MM.1S (cell line): Measurements from ENCODE around the gene TP53AIP1.
"Not testable (repeated sequence)": the region's sequence is repeated elsewhere in the genome, so short reads cannot be mapped to it uniquely, and the experiment has no call there.

Experiments used
- DNase-seq: peaks from one replicate; pipeline ENCODE4 v3.0.0-alpha.2; 2015
- H2AFZ ChIP-seq: fragments of 300-600 bp; sonication (generic); 2 replicates; pipeline ENCODE4 v1.6.0; 2016; ENCODE audit warnings: antibody characterized with exemption, low read length
- H3F3A ChIP-seq: fragments of 300-600 bp; sonication (generic); 2 replicates; pipeline ENCODE4 v1.6.1; 2016; ENCODE audit warnings: mild to moderate bottlenecking, antibody characterized with exemption, low read length, moderate library complexity, mixed read lengths; ENCODE audit not compliant: insufficient read depth
- H3K27ac ChIP-seq: fragments of 300-600 bp; sonication (generic); 2 replicates; pipeline ENCODE4 v1.5.1; 2016; ENCODE audit warnings: mild to moderate bottlenecking, low read length
- H3K27me3 ChIP-seq: fragments of 300-600 bp; sonication (generic); replicated peaks from 2 replicates; pipeline ENCODE4 v1.6.0; 2016; ENCODE audit warnings: low read length; ENCODE audit not compliant: insufficient read depth
- H3K36me3 ChIP-seq: fragments of 300-600 bp; sonication (generic); replicated peaks from 2 replicates; pipeline ENCODE4 v1.6.1; 2016; ENCODE audit warnings: mild to moderate bottlenecking, low read length, mixed read lengths; ENCODE audit not compliant: insufficient read depth
- H3K4me1 ChIP-seq: fragments of 300-600 bp; sonication (generic); 2 replicates; pipeline ENCODE4 v1.6.1; 2016; ENCODE audit warnings: low read length, mixed read lengths
- H3K4me2 ChIP-seq: fragments of 300-600 bp; sonication (generic); 2 replicates; pipeline ENCODE4 v1.6.0; 2016; ENCODE audit warnings: low read depth, low read length
- H3K4me3 ChIP-seq: fragments of 300-600 bp; sonication (generic); 2 replicates; pipeline ENCODE4 v1.5.1; 2016; ENCODE audit warnings: low read length, mixed read lengths
- H3K79me2 ChIP-seq: fragments of 300-600 bp; sonication (generic); 2 replicates; pipeline ENCODE4 v1.6.1; 2016; ENCODE audit warnings: mixed run types, low read length, mixed read lengths
- H3K9ac ChIP-seq: fragments of 300-600 bp; sonication (generic); 2 replicates; pipeline ENCODE4 v1.6.1; 2016; ENCODE audit warnings: low read length, mixed read lengths
- H3K9me2 ChIP-seq: fragments of 300-600 bp; sonication (generic); replicated peaks from 2 replicates; pipeline ENCODE4 v1.6.1; 2016; ENCODE audit warnings: mild to moderate bottlenecking, low read length, mixed read lengths; ENCODE audit not compliant: insufficient read depth
- H3K9me3 ChIP-seq: fragments of 300-600 bp; sonication (generic); replicated peaks from 2 replicates; pipeline ENCODE4 v1.6.1; 2016; ENCODE audit warnings: mild to moderate bottlenecking, low read length, mixed read lengths; ENCODE audit not compliant: insufficient read depth
- H4K20me1 ChIP-seq: fragments of 300-600 bp; sonication (generic); 2 replicates; pipeline ENCODE4 v1.6.1; 2016; ENCODE audit warnings: mild to moderate bottlenecking, low read length, moderate library complexity, mixed read lengths; ENCODE audit not compliant: insufficient read depth
- CTCF ChIP-seq: fragments of 300-600 bp; sonication (generic); IDR thresholded peaks from 2 replicates; pipeline ENCODE4 v1.5.1; 2016; ENCODE audit warnings: antibody characterized with exemption, low read length, mixed read lengths
- EZH2 ChIP-seq: fragments of 300-600 bp; sonication (generic); optimal IDR thresholded peaks from 2 replicates; pipeline ENCODE3; 2017; ENCODE audit warnings: low read depth, mild to moderate bottlenecking, antibody characterized with exemption, low read length, mixed read lengths
- EZH2phosphoT487 ChIP-seq: fragments of 300-600 bp; sonication (generic); IDR thresholded peaks from 2 replicates; pipeline ENCODE4 v1.6.1; 2018; ENCODE audit warnings: antibody characterized with exemption, low read length

Gene TP53AIP1

GRCh38 chr11:128920666-128921065, 22.0 kb downstream of the TP53AIP1 start:
- H4K20me1 ChIP-seq: no peaks in the 10 kb centered on the region
- no peak overlapping the region for H2AFZ ChIP-seq
- no peak for TF ChIP-seq EZH2
- TF ChIP-seq CTCF: no peak
- no peak for TF ChIP-seq EZH2phosphoT487
- no peaks in the 10 kb centered on the region for H3K36me3 ChIP-seq
- no peaks in the 10 kb centered on the region for H3K27me3 ChIP-seq
- no peaks in the 10 kb centered on the region for H3F3A ChIP-seq
- no peak overlapping the region for H3K9ac ChIP-seq
- no peak overlapping the region for H3K4me2 ChIP-seq
- peaks cover 7% of the 10 kb centered on the region; the same call in 1 of the 2 replicates for H3K4me1 ChIP-seq
- no peak overlapping the region for H3K4me3 ChIP-seq
- no peaks in the 10 kb centered on the region for H3K79me2 ChIP-seq
- DNase-seq: no peak
- H3K27ac ChIP-seq: no peak overlapping the region
- H3K9me2 ChIP-seq: no peaks in the 10 kb centered on the region
- H3K9me3 ChIP-seq: no peaks in the 10 kb centered on the region

GRCh38 chr11:128919635-128920034, 23.0 kb downstream of the TP53AIP1 start:
- H3K79me2 ChIP-seq, H3K36me3 ChIP-seq, H3K9me2 ChIP-seq, H3F3A ChIP-seq, H3K27ac ChIP-seq, H4K20me1 ChIP-seq, H2AFZ ChIP-seq, H3K4me3 ChIP-seq, H3K27me3 ChIP-seq, H3K4me2 ChIP-seq, H3K4me1 ChIP-seq, H3K9ac ChIP-seq, DNase-seq, H3K9me3 ChIP-seq: not testable (repeated sequence)

GRCh38 chr11:128919216-128919615, 23.5 kb downstream of the TP53AIP1 start:
- Histone ChIP-seq H3K9me2 (no peaks in the 10 kb centered on the region), H3F3A (no peaks in the 10 kb centered on the region), H3K9me3 (no peaks in the 10 kb centered on the region), H3K27ac (no peak overlapping the region), H3K36me3 (no peaks in the 10 kb centered on the region), H4K20me1 (no peaks in the 10 kb centered on the region), H3K4me1 (peaks cover 7% of the 10 kb centered on the region; the same call in 1 of the 2 replicates), H3K9ac (no peak overlapping the region), H3K79me2 (no peaks in the 10 kb centered on the region), H3K27me3 (no peaks in the 10 kb centered on the region), H3K4me3 (no peak overlapping the region), H2AFZ (no peak overlapping the region), H3K4me2 (no peak overlapping the region)
- TF ChIP-seq CTCF: no peak
- TF ChIP-seq EZH2phosphoT487: no peak
- no peak for TF ChIP-seq EZH2
- no peak for DNase-seq

GRCh38 chr11:128917144-128917724, 25.4 kb downstream of the TP53AIP1 start:
- H3K9me2 ChIP-seq: no peaks in the 10 kb centered on the region
- no peak overlapping the region for H2AFZ ChIP-seq
- H3K9ac ChIP-seq: no peak overlapping the region
- H3K4me1 ChIP-seq: peaks cover 7% of the 10 kb centered on the region; the same call in 1 of the 2 replicates
- no peaks in the 10 kb centered on the region for H3K27me3 ChIP-seq
- H3K9me3 ChIP-seq: no peaks in the 10 kb centered on the region
- no peak overlapping the region for H3K4me2 ChIP-seq
- no peak overlapping the region for H3K27ac ChIP-seq
- no peak overlapping the region for H3K4me3 ChIP-seq
- TF ChIP-seq EZH2phosphoT487 (no peak), EZH2 (no peak), CTCF (no peak)
- no peaks in the 10 kb centered on the region for H4K20me1 ChIP-seq
- H3K79me2 ChIP-seq: no peaks in the 10 kb centered on the region
- DNase-seq: no peak
- H3F3A ChIP-seq: no peaks in the 10 kb centered on the region
- no peaks in the 10 kb centered on the region for H3K36me3 ChIP-seq
